NCI-H1694 treated with DMSO at 0.1 percent for 48 hours (cell line): ENCODE measurements around the gene RABL6.
"Not testable (repeated sequence)": the region's sequence is repeated elsewhere in the genome, so short reads cannot be mapped to it uniquely, and the experiment has no call there.

Source experiments
- DNase-seq: peaks from one replicate; lab custom pipeline; 2025; lab: John Stamatoyannopoulos, UW

RABL6 gene

GRCh38 chr9:136807281-136808074 is at the start of gene RABL6:
Gene RABL6 (plus strand): TSS chr9:136807948. CDS start chr9:136808197, 249 bp downstream.
- DNase-seq = peak; percentile 24

GRCh38 chr9:136759001-136759400 is 48.7 kb upstream of the RABL6 start:
- no peak for DNase-seq

- no peak for DNase-seq
Observed at GRCh38 chr9:136759436-136760325, 48.1 kb upstream of the RABL6 start.

GRCh38 chr9:136760424-136760823 is 47.3 kb upstream of the RABL6 start:
- no peak for DNase-seq

GRCh38 chr9:136760834-136761544 is 46.8 kb upstream of the RABL6 start:
- peak; percentile 39 for DNase-seq

- no peak for DNase-seq
Observed at GRCh38 chr9:136761545-136761981, 46.2 kb upstream of the RABL6 start.

GRCh38 chr9:136762221-136762691 is 45.5 kb upstream of the RABL6 start:
- DNase-seq = no peak

- no peak for DNase-seq
Observed at GRCh38 chr9:136762915-136763648, 44.7 kb upstream of the RABL6 start.

GRCh38 chr9:136763649-136764035 is 44.1 kb upstream of the RABL6 start:
- no peak for DNase-seq

GRCh38 chr9:136764301-136764891 is 43.4 kb upstream of the RABL6 start, which contains the start of gene LCN15:
Gene LCN15 (minus strand): TSS chr9:136764518. CDS start chr9:136764488, 30 bp downstream.
- no peak for DNase-seq

- DNase-seq = no peak
Observed at GRCh38 chr9:136765041-136765440, 42.7 kb upstream of the RABL6 start.

- DNase-seq = not testable (repeated sequence)
Observed at GRCh38 chr9:136765745-136766409, 41.9 kb upstream of the RABL6 start.

GRCh38 chr9:136766410-136767120 is 41.2 kb upstream of the RABL6 start:
- not testable (repeated sequence) for DNase-seq

GRCh38 chr9:136769710-136770191 is 38.0 kb upstream of the RABL6 start:
- DNase-seq = peak; percentile 31

GRCh38 chr9:136771907-136772415 is 35.8 kb upstream of the RABL6 start:
- no peak for DNase-seq

- DNase-seq = no peak
Observed at GRCh38 chr9:136773386-136774044, 34.2 kb upstream of the RABL6 start.

- no peak for DNase-seq
Observed at GRCh38 chr9:136774416-136775045, 33.2 kb upstream of the RABL6 start.

- DNase-seq = no peak
Observed at GRCh38 chr9:136775191-136775590, 32.6 kb upstream of the RABL6 start.
